NCI-H510A (cell line): ENCODE measurements around the gene IGFL2.
"Not testable (repeated sequence)": the region's sequence is repeated elsewhere in the genome, so short reads cannot be mapped to it uniquely, and the experiment has no call there.

ENCODE experiments used
- DNase-seq: peaks from one replicate; lab custom pipeline; 2025; lab: John Stamatoyannopoulos, UW

The IGFL2 gene

DNA sequence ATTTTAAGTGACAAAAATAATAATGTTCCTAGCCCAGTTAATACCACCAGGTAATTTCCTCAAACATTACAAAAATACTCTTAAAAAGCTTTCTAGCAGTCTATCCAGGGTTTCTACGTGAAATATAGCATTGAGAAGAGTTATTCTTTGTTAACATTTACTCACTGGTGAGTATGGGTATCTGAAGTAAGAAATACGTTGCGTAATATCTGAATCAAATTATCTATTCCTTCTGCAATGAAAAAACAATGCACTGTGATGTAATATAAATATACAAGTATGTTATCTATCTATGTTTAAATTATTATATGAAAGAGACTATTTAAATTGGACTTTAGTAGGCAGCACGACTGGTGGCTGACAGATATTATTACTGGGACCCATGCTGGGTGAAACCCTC, 5.7 kb upstream of the IGFL2 start:
- no peak for DNase-seq

DNA sequence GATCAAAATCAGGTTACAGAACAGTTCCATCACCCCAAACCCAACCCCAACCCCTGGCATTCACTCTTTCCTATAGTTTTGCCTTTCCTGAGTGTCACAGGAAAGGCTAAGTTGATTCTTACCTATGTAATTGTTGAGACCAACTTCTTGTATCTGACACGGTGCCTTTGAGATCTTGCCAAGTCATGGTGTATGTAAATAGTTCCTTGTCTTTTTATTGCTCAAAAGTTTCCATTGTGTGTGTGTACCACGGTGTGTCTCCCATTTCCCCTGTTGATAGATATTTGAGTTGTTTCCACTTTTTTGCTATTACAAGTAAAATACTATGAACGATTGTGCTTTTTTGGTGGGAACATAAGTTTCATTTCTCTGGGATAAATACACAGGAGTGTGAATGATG, 3.3 kb upstream of the IGFL2 start:
- no peak for DNase-seq

DNA sequence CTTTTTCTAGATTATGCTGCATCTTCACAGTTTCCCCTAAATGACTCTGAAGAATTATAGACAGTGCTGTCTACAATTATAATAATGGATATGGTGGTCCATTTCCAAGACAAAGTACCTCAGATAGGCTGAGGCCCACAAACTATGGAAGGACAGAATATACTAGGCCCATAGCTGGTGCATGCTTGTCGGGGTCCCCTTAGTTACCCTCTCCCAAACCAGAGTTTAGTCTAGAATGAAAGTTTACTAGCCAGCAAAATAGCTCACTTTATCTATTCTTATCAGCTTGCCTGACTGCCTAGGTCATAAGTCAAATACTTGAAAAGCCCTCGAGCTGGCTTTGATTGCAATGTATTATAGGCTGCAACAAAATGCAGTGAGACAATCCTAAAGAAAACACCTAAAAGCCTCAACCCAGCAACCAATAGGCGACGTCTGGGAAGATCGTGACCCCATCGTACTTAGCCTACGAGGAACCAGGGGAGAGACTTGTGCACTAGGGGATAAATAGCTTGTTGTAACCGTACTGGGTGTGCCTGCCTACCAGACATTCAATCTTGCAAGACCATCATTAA, 785 bp upstream of the IGFL2 start:
- no peak for DNase-seq

DNA sequence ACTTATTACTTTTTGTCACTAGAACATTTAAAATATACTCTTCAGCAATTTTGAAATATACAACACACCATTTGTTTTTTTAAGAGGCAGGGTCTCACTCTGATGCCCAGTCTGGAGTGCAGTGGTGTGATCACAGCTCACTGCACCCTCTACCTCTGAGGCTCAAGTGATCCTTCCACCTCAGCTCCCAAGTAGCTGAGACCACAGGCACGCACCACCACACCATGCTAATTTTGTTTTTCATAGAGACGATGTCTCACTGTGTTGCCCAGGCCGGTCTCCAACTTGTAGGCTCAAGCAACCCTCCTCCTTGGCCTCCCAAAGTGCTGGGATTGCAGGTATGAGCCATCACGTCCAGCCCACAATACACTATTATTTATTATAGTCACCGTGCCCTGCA, 2.6 kb downstream of the IGFL2 start:
- no peak for DNase-seq

DNA sequence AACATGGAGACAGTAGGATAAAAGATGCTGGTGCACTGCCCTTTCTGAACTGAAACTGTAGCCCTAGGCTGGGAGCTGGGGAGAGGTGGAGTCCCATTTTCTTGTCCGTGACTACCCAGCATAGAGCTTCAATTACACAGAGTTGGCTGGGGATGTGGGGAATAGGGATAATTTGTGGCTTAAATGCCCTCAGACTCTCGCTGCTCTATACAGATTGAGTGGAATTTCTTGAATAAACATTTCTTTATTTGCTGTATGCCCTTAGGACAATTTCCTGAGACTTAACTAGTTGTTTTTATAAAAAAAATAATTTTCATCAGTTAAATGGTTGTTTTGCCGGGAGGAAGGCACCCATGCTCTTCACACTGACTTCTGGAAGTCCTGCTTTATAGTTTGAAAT, 7.2 kb downstream of the IGFL2 start:
- DNase-seq, result no peak

DNA sequence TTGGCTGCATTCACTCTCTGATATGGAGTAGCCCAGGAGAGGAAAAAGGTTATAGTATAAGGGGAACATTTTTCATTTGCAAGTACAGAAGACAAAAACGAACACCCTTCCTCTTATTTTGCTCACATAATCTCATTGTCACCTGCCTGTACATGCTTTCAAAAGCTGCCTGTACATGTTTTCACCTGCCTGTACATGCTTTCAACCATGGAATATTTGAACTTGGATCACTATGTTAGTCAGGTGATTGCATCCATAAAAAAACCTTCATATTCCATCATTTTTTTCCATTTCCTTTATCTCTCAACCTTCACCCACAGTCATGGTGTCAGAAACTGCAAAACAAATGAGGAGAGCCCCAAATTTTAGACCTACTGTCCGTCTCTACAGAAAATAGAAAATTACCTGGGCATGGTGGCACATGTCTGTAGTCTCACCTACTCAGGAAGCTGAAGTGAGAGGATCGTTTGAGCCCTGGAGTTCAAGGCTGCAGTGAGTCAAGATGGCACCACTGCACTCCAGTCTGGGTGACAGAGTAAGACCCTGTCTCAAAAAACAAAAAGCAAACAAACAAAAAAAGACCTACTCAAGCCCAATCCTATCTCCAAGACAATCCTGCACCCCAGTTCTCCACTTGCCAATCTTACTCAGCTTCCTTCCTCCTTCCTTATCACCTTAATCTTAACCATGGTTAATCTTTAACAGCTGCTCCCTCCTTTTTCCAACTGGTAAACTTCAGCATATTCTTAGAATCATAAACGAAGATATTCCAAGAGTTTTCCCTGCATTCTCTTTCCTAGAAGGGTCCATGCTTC, 11.6 kb downstream of the IGFL2 start:
- DNase-seq, result no peak

DNA sequence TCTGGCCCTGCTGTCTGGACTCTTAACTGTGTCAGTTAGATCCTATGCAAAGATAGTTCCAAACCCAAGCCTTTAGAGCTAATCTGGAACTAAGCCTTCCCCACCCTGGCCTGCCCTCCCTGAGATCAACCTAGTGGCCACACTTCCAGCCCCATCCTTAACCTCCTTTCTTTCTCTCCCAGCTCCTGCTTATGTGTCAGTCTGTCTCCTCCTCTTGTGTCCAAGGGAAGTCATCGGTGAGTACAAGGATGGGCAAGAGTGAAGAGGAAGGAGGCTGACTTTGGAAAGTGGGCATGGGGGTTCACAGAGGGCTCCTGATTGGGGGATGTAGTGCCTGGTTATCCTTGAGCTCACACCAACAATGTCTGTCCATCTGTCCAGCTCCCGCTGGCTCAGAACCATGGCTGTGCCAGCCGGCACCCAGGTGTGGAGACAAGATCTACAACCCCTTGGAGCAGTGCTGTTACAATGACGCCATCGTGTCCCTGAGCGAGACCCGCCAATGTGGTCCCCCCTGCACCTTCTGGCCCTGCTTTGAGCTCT, 12.3 kb downstream of the IGFL2 start:
- no peak for DNase-seq

DNA sequence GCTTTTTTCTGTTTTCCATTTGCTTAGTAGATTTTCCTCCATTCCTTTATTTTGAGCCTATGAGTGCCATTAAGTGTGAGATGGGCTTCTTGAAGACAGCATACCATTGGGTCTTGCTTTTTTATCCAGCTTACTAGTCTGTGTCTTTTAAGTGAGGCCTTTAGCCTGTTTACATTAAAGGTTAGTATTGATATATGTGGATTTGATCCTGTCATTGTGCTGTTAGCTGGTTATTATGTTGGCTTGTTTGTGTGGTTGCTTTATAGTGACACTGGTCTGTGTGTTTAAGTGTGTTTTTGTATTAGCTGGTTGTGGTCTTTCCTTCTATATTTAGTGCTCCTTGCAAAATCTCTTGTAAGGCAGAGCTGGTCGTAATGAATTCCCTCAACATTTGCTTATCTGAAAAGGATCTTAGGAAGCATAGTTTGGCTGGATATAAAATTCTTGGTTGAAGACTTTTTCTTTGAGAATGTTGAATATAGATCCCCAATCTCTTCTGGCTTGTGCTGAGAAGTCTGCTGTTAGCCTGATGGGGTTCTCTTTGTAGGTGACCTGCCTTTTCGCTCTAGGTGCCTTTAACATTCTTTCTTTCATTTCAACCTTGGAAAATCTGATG, 13.7 kb downstream of the IGFL2 start:
- not testable (repeated sequence) for DNase-seq

DNA sequence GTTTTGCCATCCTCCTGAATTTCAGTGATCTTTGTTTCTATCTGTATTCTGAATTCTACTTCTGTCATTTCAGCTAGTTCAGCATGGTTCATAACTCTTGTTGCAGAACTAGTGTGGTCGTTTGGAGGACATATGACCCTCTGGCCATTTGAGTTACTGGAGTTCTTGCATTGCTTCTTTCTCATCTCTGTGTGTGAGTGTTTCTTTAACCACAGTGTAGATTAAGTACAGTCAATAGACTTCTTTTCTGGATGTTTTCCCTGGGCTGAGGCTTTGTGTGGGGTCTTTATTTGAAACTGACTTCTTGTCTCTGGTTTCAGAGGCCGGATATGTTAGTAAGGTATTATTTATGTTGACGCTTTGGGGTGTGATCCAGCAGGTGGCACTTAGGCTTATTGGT, 14.7 kb downstream of the IGFL2 start:
- DNase-seq, result no peak

DNA sequence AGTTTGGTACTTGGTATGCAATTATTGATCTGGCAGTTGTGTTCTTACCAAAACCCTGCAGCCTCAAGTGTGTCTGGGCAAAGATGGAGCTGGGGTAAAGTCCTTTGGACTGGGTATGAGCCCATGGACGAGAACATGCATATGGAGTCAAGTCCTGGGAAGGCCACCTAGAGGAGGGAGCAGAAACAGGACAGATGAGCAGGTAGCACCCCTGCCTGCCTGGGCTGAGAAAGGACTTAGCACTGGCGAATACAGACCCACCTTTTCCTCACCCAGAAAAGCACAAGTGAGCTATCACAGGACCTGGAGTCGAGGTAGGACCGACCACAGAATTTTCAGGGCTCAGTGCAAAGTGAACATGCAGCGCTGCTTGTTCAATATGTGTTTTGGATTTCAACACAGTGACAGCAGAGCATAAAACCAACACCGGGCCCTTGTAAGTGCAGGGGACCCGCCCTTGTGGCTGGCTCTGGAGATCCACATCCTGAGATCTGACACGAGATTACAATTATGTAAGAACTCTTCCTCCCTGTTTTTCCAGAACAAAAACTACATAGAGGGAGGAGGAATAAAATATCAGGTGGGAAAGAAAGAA, 25.9 kb downstream of the IGFL2 start:
- no peak for DNase-seq

DNA sequence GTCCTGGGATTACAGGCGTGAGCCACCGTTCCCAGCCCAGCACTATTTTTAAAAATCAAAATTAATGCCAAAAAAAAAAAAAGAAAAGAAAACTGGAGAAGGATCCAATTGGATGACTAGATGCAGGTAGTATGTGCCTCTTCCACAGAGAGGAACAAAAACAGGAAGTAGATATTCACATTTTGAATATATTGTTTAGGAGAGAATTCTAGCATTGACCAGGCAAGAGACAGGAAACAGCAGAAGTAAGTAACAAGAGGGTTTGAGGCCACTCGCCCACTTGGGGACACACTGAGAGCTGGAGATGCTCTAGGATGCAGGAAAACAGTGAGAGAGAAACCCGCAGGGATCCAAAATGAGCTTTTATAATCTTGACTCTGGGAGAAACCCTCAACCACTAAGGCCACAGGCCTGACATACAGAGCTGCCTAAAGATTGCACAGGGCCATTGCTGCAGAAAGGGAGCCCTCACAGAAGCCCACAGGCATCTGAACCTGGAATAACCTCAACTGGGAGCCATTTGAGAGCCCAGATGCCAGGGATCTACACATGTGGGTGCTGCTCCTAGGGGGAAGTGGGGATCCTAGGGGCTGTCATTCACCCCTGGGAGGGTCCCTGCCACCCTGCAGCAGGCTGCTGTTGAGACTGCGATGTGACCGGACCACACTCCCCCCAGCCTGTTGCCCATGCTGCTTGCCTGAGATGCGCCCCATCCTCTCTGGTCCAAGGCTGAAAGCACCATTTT, 28.2 kb downstream of the IGFL2 start:
- no peak for DNase-seq

DNA sequence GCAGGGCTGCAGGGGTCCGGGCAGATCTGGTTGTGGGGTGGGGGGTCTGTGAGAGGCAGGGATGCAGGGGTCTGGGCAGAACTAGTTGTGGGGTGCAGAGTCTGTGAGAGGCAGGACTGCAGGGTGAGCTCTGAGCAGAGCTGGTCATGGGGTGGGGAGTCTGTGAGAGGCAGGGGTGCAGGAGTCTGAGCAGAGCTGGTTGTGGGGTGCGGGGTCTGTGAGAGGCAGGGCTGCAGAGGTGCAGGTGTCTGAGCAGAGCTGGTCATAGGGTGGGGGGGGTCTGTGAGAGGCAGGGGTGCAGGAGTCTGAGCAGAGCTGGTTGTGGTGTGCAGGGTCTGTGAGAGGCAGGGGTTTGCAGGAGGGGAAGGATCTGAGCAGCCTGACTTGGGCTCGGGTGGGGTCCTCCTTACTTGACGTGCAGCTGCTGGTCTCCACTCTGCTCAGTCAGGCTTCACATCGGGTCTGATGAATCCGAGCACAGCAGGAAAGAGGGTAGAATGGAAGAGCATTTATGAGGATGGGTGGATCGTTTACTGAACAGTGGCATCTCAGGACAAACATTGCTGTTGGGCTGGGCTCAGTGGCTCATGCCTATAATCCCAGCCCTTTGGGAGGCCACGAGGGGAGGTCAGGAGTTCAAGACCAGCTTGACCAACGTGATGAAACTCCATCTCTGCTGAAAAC, 31.2 kb downstream of the IGFL2 start:
- DNase-seq, result no peak

DNA sequence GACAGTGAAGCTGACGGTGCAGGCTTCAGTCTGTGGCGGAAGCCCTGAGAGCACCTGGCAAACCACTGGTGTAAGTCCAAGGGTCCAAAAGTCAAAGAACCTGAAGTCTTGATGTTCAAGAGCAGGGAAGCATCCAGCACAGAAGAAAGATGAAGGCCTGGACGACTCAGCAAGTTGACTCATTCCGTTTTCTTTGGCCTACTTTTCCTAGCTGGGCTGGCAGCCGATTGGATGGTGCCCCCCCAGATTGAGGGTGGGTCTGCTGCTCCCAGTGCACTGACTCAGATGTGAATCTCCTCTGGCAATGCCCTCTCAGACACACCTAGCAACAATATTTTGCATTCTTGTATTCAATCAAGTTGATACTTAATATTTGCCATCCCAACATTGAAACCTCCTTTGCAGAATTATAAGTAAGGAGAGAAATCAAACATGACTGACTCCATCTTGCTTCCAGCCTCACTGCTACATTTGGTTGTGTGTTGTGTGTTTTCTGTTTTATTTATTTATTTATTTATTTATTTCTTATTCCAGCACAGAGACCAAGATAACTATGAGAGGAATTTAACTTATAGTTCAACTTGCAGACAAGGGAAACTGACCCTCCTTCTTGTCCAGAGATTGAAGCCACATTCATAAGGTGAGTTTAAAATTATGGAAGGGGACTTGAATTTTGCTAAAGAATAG, 32.8 kb downstream of the IGFL2 start:
- DNase-seq, result no peak

DNA sequence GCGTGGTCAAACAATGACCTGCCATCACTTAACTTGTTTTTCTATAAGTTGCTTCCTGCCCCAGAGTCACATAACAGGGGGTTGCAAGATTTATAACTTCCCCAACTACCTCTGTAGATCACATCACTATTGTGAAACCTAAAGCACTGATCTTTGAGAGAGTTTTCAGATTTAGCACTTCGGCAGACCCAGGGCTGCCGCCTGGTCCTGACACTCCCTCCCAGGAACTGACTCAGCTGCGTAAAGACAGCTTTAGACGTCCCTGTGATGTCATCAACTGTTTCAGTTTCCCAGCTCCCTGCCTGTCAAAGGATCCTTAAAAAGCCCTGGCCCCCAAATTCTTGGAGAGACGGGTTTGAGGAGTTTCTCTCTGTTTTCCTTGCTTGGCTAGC, 33.3 kb downstream of the IGFL2 start:
- DNase-seq, result no peak

DNA sequence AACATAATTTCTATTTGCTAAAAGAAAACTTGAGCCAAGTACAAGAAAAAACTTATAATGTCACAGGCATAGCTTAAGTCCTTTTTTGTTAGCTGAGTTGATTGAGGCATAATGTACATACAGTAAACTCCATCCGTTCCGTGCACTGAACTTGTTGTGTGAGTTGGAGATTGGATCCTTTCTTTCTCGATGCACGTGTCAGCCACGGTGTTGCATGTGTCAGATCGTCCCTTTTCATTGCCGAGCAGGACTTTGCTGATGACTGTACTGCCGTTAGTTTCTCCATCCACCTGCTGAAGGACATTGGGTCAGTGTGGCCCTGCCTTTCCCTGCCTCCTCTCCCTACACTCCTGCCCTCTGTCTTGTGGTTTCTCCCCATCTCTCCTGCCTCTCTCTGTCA, 34.4 kb downstream of the IGFL2 start:
- no peak for DNase-seq

DNA sequence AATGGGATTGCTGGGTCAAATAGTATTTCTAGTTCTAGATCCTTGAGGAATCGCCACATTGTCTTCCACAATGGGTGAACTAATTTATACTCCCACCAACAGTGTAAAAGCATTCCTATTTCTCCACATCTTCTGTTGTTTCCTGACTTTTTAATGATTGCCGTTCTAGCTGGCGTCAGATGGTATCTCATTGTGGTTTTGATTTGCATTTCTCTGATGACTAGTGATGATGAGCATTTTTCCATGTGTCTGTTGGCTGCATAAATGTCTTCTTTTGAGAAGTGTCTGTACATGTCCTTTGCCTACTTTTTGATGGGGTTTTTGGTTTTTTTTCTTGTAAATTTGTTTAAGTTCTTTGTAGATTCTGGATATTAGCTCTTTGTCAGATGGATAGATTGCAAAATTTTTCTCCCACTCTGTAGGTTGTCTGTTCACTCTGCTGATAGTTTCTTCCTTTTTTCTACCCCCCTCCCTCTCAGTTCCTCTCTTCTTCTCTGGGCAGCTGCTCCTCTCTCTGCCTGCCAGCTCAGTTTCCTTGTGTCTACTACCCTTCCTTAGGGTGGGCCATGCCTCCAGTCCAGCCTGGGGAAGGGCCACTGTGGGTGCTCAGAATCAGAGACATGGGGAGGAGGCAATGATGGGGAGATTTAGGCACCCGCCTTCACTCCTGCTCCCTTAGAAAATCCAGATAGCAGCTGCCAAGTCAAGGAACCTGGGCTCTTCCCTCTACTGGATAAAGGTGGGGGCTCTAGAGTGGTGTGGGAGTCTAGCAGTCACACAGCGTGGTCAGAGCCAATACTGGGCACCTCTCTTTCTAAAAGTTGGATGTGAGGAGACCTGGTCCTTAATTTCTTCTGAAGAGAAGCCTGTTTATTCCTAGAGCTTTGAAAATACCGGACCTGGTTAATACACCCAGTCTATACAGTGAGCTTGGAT, 37.0 kb downstream of the IGFL2 start:
- DNase-seq, result not testable (repeated sequence)

DNA sequence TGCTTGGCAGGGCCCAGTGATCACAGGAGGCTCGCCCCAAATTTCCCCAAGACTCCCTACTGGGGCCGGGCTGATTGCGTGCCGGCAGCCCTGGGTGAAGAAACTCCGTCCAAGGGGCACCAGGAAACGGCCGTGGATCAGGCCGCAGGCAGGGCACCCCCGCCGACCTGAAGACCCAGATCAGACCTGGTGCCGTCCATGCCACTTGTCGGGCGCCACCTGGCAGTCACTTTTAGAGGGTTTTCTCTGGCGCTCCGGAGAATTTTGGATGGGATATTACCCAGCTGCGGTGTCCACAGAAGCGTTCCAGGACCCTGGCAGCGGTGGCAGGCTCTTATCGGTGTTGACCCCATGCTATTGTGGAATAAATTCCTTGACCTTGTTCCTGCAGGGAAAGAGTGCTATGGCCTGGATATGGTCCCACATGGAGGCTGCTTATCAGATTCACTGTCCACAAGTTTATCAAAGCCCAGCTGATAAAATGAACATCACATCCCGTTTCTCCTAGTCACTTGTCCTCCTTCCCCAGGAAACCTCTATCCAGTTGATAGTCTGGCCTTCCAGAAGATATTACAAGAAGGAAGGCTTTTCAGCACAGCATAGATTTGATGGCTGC, 38.2 kb downstream of the IGFL2 start:
- DNase-seq, result no peak

DNA sequence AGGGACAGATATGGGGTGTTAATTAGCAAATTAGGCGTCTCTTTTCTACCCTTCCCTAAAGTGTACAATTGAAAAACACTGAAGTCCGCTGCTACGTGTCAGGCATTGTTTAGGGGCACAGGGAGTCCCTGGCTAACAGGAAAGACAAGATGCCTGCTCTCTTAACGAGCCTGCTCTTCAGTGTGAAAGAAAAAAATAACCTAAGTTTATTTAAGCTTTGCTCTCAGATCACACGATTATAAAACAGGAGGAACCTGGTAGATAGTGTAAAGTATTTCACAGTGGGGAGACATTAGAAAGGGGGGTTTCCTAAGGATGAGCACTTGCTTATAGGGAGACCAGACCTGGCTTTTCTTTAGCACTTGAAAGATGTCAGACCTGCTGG, 38.7 kb downstream of the IGFL2 start:
- no peak for DNase-seq
